Dendritic cell treated with granulocyte-macrophage colony-stimulating factor and Interleukin-4, amounts not matched to agents 40 ng/mL and 50 ng/mL, for 4 days (primary cell): ENCODE measurements around the gene IPO5.
"Not testable (repeated sequence)": the region's sequence is repeated elsewhere in the genome, so short reads cannot be mapped to it uniquely, and the experiment has no call there.

Experiments
- H3K27ac Mint-ChIP-seq: one replicate; pipeline ENCODE4 v1.8.0; 2022; ENCODE audit warnings: mild to moderate bottlenecking, mixed read lengths
- H3K27me3 Mint-ChIP-seq: one replicate; pipeline ENCODE4 v1.8.0; 2022; ENCODE audit warnings: mild to moderate bottlenecking, mixed read lengths
- H3K36me3 Mint-ChIP-seq: one replicate; pipeline ENCODE4 v1.8.0; 2022; ENCODE audit warnings: low read depth, mixed read lengths
- H3K4me1 Mint-ChIP-seq: one replicate; pipeline ENCODE4 v1.8.0; 2022; ENCODE audit warnings: low read depth, mixed read lengths
- H3K4me3 Mint-ChIP-seq: one replicate; pipeline ENCODE4 v1.8.0; 2022; ENCODE audit warnings: mild to moderate bottlenecking, moderate library complexity, mixed read lengths
- H3K9me3 Mint-ChIP-seq: one replicate; pipeline ENCODE4 v1.8.0; 2022; ENCODE audit warnings: mixed read lengths
- intact Hi-C: fragments of 100-400 bp; cut with micrococcal nuclease; formaldehyde crosslinking; loops from one replicate; pipeline ENCODE4 v1.15.0; 2022

IPO5 gene

GRCh38 chr13:98004997-98005396 lies 51.5 kb downstream of the IPO5 start:
- H3K36me3 Mint-ChIP-seq, result peaks cover 99% of the 10 kb centered on the region
- intact Hi-C loops, H3K27ac Mint-ChIP-seq, H3K4me1 Mint-ChIP-seq, H3K9me3 Mint-ChIP-seq, H3K4me3 Mint-ChIP-seq, H3K27me3 Mint-ChIP-seq: not testable (repeated sequence)

GRCh38 chr13:98007001-98007400 lies 53.5 kb downstream of the IPO5 start:
- H3K4me3 Mint-ChIP-seq, result no peak overlapping the region
- intact Hi-C loops, result no loop called here
- no peaks in the 10 kb centered on the region for H3K4me1 Mint-ChIP-seq
- no peaks in the 10 kb centered on the region for H3K27me3 Mint-ChIP-seq
- H3K27ac Mint-ChIP-seq, result no peak overlapping the region
- H3K36me3 Mint-ChIP-seq, result peaks cover 99% of the 10 kb centered on the region
- no peaks in the 10 kb centered on the region for H3K9me3 Mint-ChIP-seq

- intact Hi-C loops, result no loop called here
- no peak overlapping the region for H3K27ac Mint-ChIP-seq
- H3K4me1 Mint-ChIP-seq, result peaks cover 6% of the 10 kb centered on the region
- H3K36me3 Mint-ChIP-seq, result peaks cover 89% of the 10 kb centered on the region
- no peaks in the 10 kb centered on the region for H3K9me3 Mint-ChIP-seq
- no peak overlapping the region for H3K4me3 Mint-ChIP-seq
- no peaks in the 10 kb centered on the region for H3K27me3 Mint-ChIP-seq
These were observed 59.8 kb downstream of the IPO5 start for GRCh38 chr13:98013241-98013640.

GRCh38 chr13:98014766-98015165 lies 61.3 kb downstream of the IPO5 start:
- H3K9me3 Mint-ChIP-seq, result no peaks in the 10 kb centered on the region
- H3K27me3 Mint-ChIP-seq, result no peaks in the 10 kb centered on the region
- intact Hi-C loops, result no loop called here
- peaks cover 6% of the 10 kb centered on the region for H3K4me1 Mint-ChIP-seq
- H3K27ac Mint-ChIP-seq, result no peak overlapping the region
- peaks cover 89% of the 10 kb centered on the region for H3K36me3 Mint-ChIP-seq
- no peak overlapping the region for H3K4me3 Mint-ChIP-seq

- H3K4me3 Mint-ChIP-seq, result no peak overlapping the region
- H3K27me3 Mint-ChIP-seq, result no peaks in the 10 kb centered on the region
- H3K9me3 Mint-ChIP-seq, result no peaks in the 10 kb centered on the region
- peaks cover 6% of the 10 kb centered on the region for H3K4me1 Mint-ChIP-seq
- H3K27ac Mint-ChIP-seq, result no peak overlapping the region
- H3K36me3 Mint-ChIP-seq, result peaks cover 90% of the 10 kb centered on the region
- intact Hi-C loops, result no loop called here
These were observed 64.8 kb downstream of the IPO5 start for GRCh38 chr13:98018293-98018692.

GRCh38 chr13:98019186-98019585 lies 65.7 kb downstream of the IPO5 start:
- intact Hi-C loops, result no loop called here
- no peaks in the 10 kb centered on the region for H3K9me3 Mint-ChIP-seq
- no peak overlapping the region for H3K27ac Mint-ChIP-seq
- H3K27me3 Mint-ChIP-seq, result no peaks in the 10 kb centered on the region
- peaks cover 90% of the 10 kb centered on the region for H3K36me3 Mint-ChIP-seq
- no peak overlapping the region for H3K4me3 Mint-ChIP-seq
- peaks cover 6% of the 10 kb centered on the region for H3K4me1 Mint-ChIP-seq

GRCh38 chr13:98020271-98020670 lies 66.8 kb downstream of the IPO5 start:
- H3K36me3 Mint-ChIP-seq, result peaks cover 84% of the 10 kb centered on the region
- H3K9me3 Mint-ChIP-seq, result no peaks in the 10 kb centered on the region
- H3K27ac Mint-ChIP-seq, result no peak overlapping the region

GRCh38 chr13:98022210-98022609 lies 68.7 kb downstream of the IPO5 start:
- Mint-ChIP-seq H3K27ac (no peak overlapping the region), H3K4me1 (no peaks in the 10 kb centered on the region), H3K27me3 (no peaks in the 10 kb centered on the region), H3K9me3 (no peaks in the 10 kb centered on the region), H3K36me3 (peaks cover 68% of the 10 kb centered on the region), H3K4me3 (no peak overlapping the region)
- intact Hi-C loops, result no loop called here

More at GRCh38 chr13:98020271-98020670, 66.8 kb downstream of the IPO5 start:
- no peaks in the 10 kb centered on the region for H3K4me1 Mint-ChIP-seq
- H3K27me3 Mint-ChIP-seq, result no peaks in the 10 kb centered on the region
- no peak overlapping the region for H3K4me3 Mint-ChIP-seq
- intact Hi-C loops, result no loop called here

GRCh38 chr13:98025480-98026025 lies 72.1 kb downstream of the IPO5 start:
- H3K9me3 Mint-ChIP-seq, result no peaks in the 10 kb centered on the region
- no peak overlapping the region for H3K4me3 Mint-ChIP-seq
- H3K4me1 Mint-ChIP-seq, result no peaks in the 10 kb centered on the region
- H3K27ac Mint-ChIP-seq, result no peak overlapping the region
- H3K36me3 Mint-ChIP-seq, result peaks cover 38% of the 10 kb centered on the region
- intact Hi-C loops, result no loop called here
- H3K27me3 Mint-ChIP-seq, result peaks cover 1% of the 10 kb centered on the region

- Mint-ChIP-seq H3K4me1 (no peaks in the 10 kb centered on the region), H3K27me3 (peaks cover 1% of the 10 kb centered on the region), H3K9me3 (no peaks in the 10 kb centered on the region), H3K36me3 (peaks cover 29% of the 10 kb centered on the region), H3K4me3 (no peak overlapping the region), H3K27ac (no peak overlapping the region)
- intact Hi-C loops, result no loop called here
These were observed 73.0 kb downstream of the IPO5 start for GRCh38 chr13:98026457-98026857.

GRCh38 chr13:98032168-98032567 lies 78.7 kb downstream of the IPO5 start:
- Mint-ChIP-seq H3K4me3 (no peak overlapping the region), H3K27ac (no peak overlapping the region), H3K4me1 (no peaks in the 10 kb centered on the region), H3K27me3 (peaks cover 1% of the 10 kb centered on the region), H3K36me3 (no peaks in the 10 kb centered on the region), H3K9me3 (no peaks in the 10 kb centered on the region)
- intact Hi-C loops, result no loop called here

- Mint-ChIP-seq H3K27ac (no peak overlapping the region), H3K4me3 (no peak overlapping the region), H3K36me3 (no peaks in the 10 kb centered on the region), H3K9me3 (no peaks in the 10 kb centered on the region), H3K4me1 (no peaks in the 10 kb centered on the region), H3K27me3 (peaks cover 1% of the 10 kb centered on the region)
- intact Hi-C loops, result no loop called here
These were observed 80.1 kb downstream of the IPO5 start for GRCh38 chr13:98033277-98034247.

- H3K4me1 Mint-ChIP-seq, result no peaks in the 10 kb centered on the region
- H3K9me3 Mint-ChIP-seq, result no peaks in the 10 kb centered on the region
- intact Hi-C loops, result no loop called here
- H3K4me3 Mint-ChIP-seq, result no peak overlapping the region
- H3K36me3 Mint-ChIP-seq, result no peaks in the 10 kb centered on the region
- no peak overlapping the region for H3K27ac Mint-ChIP-seq
- peaks cover 1% of the 10 kb centered on the region for H3K27me3 Mint-ChIP-seq
These were observed 81.9 kb downstream of the IPO5 start for GRCh38 chr13:98035373-98035772.

- H3K4me3 Mint-ChIP-seq, H3K27ac Mint-ChIP-seq, H3K4me1 Mint-ChIP-seq, intact Hi-C loops, H3K27me3 Mint-ChIP-seq, H3K9me3 Mint-ChIP-seq, H3K36me3 Mint-ChIP-seq: not testable (repeated sequence)
These were observed 83.3 kb downstream of the IPO5 start for GRCh38 chr13:98036564-98037302.
